Middle frontal gyrus (tissue), 1 donor: ENCODE data around the gene TGM6.

ENCODE experiments used
- DNase-seq: peaks from one replicate; pipeline ENCODE4 v3.0.0-alpha.2; 2015; ENCODE audit warnings: low spot score; ENCODE audit errors: extremely low spot score

Gene TGM6

DNA sequence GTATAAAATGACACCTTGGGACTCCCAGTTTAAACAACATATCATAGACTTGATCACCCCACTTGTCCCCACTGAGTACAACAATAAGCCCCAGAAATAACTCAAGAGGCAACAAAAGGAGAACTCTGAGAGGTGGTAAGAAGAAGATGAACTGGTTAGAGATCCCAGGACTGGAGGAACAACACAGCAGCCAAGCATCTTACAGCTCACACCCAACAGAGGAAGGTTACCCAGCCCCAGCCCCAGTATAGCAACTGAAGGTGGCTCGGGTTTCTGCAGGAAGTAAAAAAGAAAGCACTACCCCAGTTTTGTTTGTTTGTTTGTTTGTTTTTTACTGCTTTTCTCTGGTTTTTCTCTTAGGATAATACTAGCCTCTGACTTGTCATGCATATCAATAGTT, 17.1 kb upstream of the TGM6 start:
- DNase-seq, result no peak

DNA sequence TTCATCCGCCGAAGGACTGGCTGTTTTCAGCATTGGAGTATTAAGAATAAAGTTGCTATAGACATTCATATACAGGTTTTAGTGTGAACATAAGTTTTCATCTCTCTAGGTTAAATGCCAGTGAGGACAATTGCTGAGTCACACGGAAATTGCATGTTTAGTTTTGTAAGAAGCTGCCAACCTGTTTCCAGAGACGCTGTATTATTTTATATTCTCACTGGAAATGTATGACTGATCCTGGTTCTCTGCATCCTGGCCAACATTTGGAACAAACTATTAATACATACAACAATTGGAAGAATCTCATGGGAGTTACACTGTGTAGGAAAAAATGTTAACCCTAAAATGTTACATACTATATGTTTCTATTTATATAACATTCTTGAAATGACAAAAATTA, 16.7 kb upstream of the TGM6 start:
- DNase-seq, result no peak

- no peak for DNase-seq
These were observed 15.6 kb upstream of the TGM6 start for GRCh38 chr20:2365091-2365490.

DNA sequence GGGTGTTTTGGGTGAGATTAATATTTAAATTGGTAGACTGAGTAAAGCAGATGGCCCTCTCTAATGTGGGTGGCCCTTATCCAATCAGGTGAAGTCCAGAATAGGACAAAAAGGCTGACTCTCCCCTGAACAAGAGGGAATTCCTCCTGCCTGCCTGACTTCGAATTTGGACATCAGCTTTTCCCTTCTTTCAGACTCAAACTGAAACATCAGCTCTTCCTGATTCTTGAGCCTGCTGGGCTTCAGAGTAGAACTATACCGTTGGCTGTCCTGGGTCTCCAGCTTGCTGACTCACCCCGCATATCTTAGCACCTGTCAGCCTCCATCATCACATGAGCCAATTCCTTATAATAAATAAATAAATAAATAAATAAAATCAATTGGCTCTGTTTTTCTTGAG, 15.0 kb upstream of the TGM6 start:
- DNase-seq, result no peak

DNA sequence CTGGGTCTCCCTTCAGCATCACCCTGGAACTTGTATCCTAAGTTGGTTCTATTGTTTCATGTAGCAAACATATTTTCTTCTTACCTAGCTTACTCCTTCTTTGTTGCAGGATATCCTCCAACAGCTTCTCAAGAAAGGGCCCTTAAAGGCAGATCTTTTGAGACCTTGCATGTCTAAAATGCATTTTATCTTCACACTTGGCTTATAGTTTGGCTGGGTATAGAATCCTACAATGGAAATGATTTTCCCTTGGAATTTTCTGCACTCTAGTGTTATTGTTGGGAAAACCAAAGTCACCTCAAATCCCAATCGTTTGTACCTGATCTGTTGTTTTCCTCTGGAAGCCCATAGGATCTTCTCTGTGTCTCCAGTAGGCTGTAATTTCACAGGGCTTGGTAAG, 12.1 kb upstream of the TGM6 start:
- DNase-seq, result no peak

DNA sequence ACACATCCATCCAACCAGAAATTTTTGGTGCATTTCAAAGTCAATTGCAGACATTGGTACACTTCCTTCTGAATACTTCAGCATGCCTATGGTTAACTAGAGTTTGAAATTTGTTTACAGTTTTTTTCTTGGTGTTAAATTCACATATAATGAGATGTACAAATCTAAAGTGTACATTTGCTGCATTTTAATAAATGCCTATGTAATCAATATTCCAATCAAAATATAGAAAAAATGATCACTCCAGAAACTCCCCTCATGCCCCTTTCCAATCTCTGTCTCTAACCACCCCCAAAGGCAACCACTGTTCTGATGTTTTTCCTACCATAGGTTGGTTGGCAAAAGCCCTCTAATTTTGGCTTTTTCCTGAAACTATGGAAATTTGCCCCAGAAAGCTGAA, 7.6 kb upstream of the TGM6 start:
- DNase-seq, result no peak

- no peak for DNase-seq
These were observed 6.2 kb upstream of the TGM6 start for GRCh38 chr20:2374346-2375125.

GRCh38 chr20:2378893-2379292, 1.8 kb upstream of the TGM6 start:
- DNase-seq, result no peak

- DNase-seq, result no peak
These were observed 1.0 kb upstream of the TGM6 start for GRCh38 chr20:2379511-2380229.

DNA sequence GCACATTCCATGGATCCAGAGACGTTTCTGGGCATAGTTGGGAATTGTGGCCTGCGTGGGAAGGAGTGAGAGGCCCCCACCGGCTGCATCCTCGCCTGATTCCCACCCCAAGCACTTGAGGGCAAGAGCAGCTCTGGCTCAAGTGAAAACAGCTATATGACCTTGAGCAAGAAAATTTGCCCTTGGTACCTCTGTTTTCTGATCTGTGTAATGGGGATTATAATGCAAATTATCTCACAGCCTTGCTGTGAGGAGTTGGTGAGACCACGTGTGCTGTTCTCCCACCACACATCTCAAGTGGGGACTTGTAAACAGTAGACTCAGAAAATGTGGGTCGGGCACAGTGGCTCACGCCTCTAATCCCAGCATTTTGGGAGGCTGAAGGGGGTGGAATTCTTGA, 602 bp downstream of the TGM6 start:
- DNase-seq, result no peak

- DNase-seq, result no peak
These were observed 2.1 kb downstream of the TGM6 start for GRCh38 chr20:2382833-2383232.

GRCh38 chr20:2385026-2385425, 4.3 kb downstream of the TGM6 start:
- DNase-seq, result no peak

GRCh38 chr20:2385496-2385895, 4.8 kb downstream of the TGM6 start:
- DNase-seq, result no peak

GRCh38 chr20:2386516-2387179, 5.9 kb downstream of the TGM6 start:
- DNase-seq, result no peak

- no peak for DNase-seq
These were observed 6.5 kb downstream of the TGM6 start for GRCh38 chr20:2387180-2387577.

DNA sequence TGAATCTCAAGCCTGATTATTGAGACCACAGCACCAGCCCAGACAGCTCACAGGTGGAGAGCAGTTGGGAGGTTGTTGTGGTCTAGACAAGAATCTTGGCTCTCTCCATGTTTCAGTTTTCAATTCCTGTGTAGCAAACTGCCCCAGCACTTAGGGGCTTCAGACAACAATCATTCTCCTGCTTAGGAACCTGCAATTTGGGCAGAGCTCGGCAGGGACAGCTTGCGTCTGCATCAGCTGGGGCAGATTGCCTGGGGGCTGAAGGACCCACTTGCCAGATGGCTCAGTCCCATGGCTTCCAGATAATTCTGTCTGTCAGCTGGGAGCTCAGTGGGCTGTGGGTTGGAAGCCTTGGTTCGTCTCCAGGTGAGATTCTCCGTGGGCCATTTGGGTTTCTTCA, 6.9 kb downstream of the TGM6 start:
- no peak for DNase-seq

- no peak for DNase-seq
These were observed 10.4 kb downstream of the TGM6 start for GRCh38 chr20:2390951-2391675.

DNA sequence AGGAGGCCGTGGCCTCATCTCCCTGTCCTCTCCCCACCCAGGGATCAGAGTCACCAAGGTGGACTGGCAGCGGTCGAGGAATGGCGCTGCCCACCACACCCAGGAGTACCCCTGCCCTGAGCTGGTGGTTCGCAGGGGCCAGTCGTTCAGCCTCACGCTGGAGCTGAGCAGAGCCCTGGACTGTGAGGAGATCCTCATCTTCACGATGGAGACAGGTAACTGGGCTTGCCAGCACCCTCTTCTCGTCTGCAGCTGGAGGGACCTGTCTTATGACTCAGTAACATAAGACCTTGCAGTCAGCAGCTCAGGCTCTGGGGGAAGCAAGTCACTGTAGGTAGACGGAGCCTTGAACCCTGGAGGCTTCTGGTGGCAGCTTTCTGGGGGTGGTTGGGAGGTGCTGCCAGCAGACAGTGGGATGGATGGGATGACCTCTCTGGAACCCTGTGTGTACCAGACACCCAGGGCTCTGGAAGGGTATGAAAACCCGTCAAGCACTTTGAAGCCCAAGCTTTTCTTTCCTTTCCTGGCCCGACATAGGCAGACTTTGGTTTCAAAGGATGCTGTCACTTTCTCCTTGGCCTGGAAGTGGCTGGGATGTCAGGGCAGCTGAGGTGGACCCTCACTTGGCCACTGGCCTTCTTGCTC, 13.8 kb downstream of the TGM6 start:
- no peak for DNase-seq

DNA sequence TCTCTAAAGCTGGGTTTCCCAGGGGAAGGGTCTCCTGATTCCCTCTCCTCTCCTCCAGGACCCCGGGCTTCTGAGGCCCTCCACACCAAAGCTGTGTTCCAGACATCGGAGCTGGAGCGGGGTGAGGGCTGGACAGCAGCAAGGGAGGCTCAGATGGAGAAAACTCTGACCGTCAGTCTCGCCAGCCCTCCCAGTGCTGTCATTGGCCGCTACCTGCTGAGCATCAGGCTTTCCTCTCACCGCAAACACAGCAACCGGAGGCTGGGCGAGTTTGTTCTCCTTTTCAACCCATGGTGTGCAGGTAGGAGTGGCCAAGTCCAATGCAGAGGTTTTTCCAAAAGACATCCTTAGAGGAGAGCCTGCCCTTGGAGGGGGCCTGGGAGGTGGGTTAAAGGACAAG, 14.4 kb downstream of the TGM6 start:
- no peak for DNase-seq

GRCh38 chr20:2396241-2396814, 15.6 kb downstream of the TGM6 start:
- DNase-seq, result no peak

GRCh38 chr20:2397091-2397490, 16.4 kb downstream of the TGM6 start:
- no peak for DNase-seq
